PC-3 (cell line): ENCODE results near the gene ATP1B4.

Experiments
- CTCF ChIP-seq: fragments of 300-600 bp; sonication (generic); conservative IDR thresholded peaks from 2 replicates; pipeline ENCODE4 v1.5.1; 2017; ENCODE audit warnings: antibody characterized with exemption, low read depth, mild to moderate bottlenecking, low read length
- EZH2 ChIP-seq: fragments of 300-600 bp; sonication (generic); IDR thresholded peaks from one replicate; pipeline ENCODE4 v1.6.1; 2017; ENCODE audit warnings: antibody characterized with exemption, mild to moderate bottlenecking, low read length; ENCODE audit not compliant: unreplicated experiment
- EZH2phosphoT487 ChIP-seq: fragments of 300-600 bp; sonication (generic); IDR thresholded peaks from 2 replicates; pipeline ENCODE4 v1.6.1; 2018; ENCODE audit warnings: mild to moderate bottlenecking, antibody characterized with exemption, low read length, borderline replicate concordance

GRCh38 chrX:120335289-120335688 lies 26.6 kb upstream of the ATP1B4 start:
- TF ChIP-seq EZH2 = no peak
- TF ChIP-seq CTCF = no peak
- TF ChIP-seq EZH2phosphoT487 = no peak
